T-helper 1 cell treated with Interleukin-12 subunit alpha and Interleukin-12 subunit beta and Interleukin-4 antibody, amounts not matched to agents 30 ng/mL and 1 ng/mL, for 36 hours (primary cell): ENCODE data around the gene GNAI2. TPM values are rescaled to one million over a fixed set of nuclear protein-coding genes. Genes with fewer than 3 reads are reported as not detected.
"Not testable (repeated sequence)": the region's sequence is repeated elsewhere in the genome, so short reads cannot be mapped to it uniquely, and the experiment has no call there.

Source experiments
- intact Hi-C: fragments of 100-400 bp; cut with micrococcal nuclease; formaldehyde crosslinking; loops from one replicate; pipeline ENCODE4 v1.15.1; 2024
- total RNA-seq: library from RNA; stranded (reverse); gene quantifications from 2 replicates; pipeline ENCODE4 v1.2.3, GENCODE V29; 2022

GNAI2 gene
- total RNA-seq, 1 donor from 2014 or later = 460 TPM

- intact Hi-C loops = no loop called here
Measured at GRCh38 chr3:50241713-50242380, 5.8 kb downstream of the GNAI2 start.

- intact Hi-C loops = no loop called here
Measured at GRCh38 chr3:50242381-50242770, 6.4 kb downstream of the GNAI2 start.

DNA sequence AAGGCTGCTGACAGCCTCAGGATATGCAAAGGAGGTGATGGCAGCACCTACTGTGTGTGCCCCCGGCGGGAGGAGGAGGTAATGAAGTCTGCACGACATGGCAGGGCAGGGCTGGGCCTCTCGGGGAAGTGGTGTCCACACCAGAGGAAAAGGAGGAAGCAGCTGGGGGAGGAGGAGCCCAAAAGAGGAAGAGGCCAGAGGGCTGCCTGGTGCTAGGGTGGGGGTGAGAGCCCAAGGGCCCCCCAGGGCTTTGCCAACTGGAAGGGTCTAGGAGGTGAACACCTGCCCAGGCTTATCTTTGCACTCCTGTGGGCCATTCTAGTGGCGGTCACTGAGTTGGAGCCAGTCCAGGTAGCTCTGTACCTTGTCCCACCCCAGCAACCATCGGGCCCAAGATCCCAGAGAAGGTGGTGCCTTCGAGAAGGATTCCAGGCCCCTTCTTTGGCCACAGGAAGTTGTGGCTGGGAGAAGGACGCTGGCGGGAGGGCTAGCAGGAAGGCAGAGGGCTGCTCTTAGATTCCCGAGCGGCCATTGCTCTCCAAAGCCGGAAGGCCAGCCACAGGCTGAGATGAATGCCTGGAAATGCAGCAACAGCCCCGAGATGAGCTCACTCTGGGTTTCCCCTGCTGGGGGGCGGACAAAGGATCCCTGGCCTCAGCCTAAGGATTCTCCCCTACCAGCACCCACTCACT is 7.0 kb downstream of the GNAI2 start:
- intact Hi-C loops = no loop called here

DNA sequence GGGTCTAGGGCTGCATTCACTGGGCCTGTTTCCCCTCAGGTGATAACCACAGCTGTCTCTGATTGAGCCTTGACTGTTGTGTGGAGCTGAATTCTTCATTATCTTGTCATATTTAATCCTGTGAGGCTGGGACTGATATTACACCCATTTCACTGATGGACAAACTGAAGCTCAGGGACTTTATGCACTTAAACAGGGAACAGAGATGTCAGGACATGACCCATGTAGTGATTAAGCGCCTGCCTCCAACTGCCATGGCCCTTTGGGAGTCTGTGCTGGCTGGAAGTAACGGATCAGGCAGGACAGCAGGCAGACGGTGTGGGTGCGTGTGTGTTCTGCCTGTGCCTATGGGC is 7.5 kb downstream of the GNAI2 start:
- intact Hi-C loops = no loop called here

DNA sequence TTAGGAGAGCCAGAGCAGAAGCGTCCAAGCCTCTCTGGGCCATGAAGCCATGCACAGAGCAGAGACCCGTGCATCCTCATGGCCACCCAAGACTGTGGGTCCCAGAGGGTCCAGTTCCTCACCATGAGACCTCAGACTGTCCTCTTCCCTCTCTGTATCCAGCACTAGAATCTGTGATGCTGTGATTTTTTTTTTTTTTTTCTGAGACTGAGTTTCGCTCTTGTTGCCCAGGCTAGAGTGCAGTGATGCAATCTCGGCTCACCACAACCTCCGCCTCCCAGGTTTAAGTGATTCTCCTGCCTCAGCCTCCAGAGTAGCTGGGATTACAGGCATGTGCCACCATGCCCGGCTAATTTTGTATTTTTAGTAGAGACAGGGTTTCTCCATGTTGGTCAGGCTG is 8.8 kb downstream of the GNAI2 start:
- intact Hi-C loops = not testable (repeated sequence)

DNA sequence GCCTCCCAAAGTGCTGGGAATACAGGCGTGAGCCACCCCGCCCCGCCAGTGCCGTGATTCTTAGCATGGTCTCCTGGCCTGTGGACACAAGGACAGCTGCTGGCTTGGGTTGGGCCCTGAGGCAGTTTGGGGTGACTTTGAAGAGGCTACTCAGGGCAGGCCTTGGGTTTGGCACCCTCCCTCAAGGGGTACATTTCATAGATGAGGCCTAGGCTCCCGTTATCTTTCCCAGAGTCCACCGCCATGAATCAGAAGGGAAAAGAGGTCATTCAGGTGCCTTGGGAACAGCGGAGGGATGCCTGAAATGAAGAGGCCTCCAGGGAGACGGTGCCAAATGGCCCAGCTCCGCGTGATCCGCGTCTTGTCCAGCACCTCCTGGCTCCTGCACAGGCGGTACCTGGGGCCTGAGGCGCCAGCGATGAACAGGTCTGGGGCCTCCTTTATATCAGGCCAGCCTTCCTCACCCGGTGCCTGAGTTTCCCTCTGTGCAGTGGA is 9.3 kb downstream of the GNAI2 start:
- intact Hi-C loops = no loop called here

- intact Hi-C loops = loop anchor here (1.0 kb wide), 8 partner anchors 11 to 125 kb away; partner anchors contain the start of genes HYAL3, IFRD2 and NAA80
Measured at GRCh38 chr3:50245831-50246516, 10.0 kb downstream of the GNAI2 start.

DNA sequence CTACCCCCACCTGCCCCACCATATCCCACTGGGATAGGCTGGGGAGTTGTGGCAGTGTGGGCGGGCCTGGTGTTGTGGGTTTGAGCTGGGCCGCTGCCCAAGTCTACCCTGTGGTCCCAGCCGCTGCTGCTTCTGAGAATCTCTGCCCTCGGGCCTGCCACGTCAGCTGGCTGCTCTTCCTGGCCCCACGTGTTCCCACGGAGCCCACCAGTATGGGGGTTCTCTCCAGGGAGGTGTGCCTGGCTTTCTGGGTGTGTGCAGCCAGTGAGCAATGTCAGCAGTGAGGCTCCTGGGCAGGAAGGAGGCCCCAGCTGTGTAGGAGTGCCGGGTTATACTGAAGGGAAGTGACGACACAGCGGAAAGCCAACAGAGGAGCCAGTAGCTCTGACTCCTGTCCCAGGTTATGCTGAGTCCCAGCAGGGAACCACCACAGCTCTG is 10.5 kb downstream of the GNAI2 start:
- intact Hi-C loops = loop anchor here (1.0 kb wide), 8 partner anchors 11 to 125 kb away; partner anchors contain the start of genes HYAL3, IFRD2 and NAA80

GRCh38 chr3:50248387-50248786 is 12.4 kb downstream of the GNAI2 start:
- intact Hi-C loops = no loop called here

DNA sequence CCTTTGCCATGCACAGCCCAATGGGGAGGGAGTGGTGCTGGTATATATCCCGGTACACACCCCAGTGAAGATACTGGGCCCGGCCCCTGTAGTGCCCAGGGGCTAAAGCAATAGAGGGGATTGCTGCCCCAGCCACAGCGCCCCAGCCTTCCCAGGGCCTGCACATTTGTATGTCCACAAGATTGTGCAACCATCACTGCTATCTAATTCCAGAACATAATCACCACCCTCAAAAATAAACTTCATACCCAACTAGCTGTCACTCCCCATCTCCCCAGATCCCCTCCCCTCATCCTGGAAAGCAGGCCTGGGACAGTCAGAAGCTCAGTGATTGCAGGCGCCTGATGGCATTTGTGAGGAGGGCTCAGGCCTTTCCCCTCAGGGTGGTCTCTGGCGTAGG is 13.5 kb downstream of the GNAI2 start:
- intact Hi-C loops = no loop called here

DNA sequence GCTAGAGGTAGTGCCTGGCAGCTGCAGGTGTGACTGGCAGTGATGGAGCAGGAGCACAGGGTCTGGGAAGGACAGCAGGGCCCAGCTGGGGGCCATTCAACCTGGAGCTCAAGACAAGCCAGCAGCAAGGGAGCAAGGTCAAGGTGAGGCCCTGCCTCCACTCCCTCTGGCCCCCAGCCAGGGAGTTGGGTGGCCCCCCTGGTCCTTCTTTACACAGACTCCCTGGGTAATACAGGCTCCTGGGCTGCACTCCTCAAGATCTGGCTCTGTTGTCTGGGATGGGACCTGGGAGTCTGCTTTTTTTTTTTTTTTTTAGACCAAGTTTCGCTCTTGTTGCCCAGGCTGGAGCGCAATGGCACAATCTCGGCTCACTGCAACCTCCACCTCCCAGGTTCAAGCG is 14.5 kb downstream of the GNAI2 start:
- intact Hi-C loops = no loop called here

GRCh38 chr3:50251220-50251619 is 15.2 kb downstream of the GNAI2 start:
- intact Hi-C loops = no loop called here

DNA sequence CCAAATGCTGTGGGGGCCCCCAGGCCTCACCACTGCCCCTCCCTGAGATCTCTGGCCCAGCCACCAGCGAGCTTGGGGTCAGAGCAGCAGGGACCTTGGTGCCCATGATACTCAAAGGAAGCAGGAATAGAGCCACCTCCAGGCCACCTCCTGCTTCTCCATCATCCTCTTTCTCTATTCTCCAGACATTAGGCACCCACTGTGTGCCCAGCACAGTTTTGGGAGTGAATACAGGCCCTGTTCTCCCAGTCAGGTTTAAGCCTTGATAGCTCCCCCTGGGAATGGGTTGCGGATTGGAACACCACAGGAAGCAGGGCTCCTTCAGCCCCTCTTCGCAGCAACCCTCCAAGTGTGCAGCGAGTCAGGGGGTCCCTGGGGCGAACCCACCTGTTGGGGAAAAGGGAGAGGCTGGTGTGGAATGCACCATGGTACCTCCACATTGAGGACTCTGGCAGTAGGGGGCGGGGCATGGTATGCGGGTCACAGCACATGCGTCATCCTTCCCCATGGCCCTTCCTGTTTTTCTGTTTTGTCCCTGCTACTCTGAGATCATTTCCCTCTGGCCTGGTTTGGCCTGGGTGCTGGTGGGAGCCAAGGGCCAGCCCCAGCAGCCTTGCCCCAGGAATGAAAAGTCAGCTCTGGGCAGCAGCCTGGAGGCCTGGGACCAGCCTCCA is 18.7 kb downstream of the GNAI2 start:
- intact Hi-C loops = no loop called here

DNA sequence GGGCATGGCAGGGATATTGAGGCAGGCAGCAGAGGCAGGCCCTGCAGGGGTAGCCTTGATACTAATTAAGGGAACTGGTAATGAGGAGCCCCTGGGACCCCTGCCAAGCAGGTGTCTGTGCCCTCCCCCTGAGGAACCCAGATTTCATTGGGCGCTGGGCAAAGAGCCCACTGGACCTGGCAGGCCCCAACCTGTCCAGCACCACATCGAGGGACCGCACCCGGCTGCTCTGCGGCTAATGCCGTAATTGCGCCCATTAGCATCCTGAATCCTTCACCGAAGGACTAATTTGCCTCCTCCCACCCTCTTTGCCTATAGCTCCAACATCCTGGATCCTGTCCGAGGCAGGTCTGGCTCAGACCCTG is 19.2 kb downstream of the GNAI2 start:
- intact Hi-C loops = no loop called here

DNA sequence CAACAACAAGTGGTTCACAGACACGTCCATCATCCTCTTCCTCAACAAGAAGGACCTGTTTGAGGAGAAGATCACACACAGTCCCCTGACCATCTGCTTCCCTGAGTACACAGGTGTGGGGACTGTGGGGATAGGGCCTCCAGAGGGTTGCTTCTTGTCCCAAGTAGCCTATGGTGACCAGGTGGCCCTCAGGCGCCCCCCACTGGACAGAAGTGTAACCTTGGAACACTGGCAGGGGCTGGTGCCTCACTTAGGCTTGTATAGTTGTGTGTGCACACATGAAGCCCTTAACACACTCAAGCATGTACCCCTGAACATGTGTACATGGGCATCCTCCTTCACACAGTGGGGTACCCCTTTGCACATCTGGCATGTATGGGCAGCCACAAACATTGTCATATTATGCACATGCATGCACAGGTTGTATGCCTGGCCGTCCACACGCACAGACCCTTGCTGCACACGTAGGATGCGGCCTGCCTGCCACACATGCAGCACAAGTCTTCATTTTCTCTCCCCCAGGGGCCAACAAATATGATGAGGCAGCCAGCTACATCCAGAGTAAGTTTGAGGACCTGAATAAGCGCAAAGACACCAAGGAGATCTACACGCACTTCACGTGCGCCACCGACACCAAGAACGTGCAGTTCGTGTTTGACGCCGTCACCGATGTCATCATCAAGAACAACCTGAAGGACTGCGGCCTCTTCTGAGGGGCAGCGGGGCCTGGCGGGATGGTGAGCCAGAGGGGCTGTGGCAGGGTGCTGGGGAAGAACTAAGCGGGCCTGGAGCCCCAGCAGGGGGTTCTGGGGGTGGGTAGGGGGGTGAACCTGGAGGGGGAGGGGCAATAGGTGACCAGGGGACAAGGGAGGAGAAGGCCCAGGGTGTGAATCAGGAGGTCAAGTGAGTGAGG is 21.2 kb downstream of the GNAI2 start:
- intact Hi-C loops = no loop called here

- intact Hi-C loops = no loop called here
Measured at GRCh38 chr3:50258029-50258680, 22.2 kb downstream of the GNAI2 start.

DNA sequence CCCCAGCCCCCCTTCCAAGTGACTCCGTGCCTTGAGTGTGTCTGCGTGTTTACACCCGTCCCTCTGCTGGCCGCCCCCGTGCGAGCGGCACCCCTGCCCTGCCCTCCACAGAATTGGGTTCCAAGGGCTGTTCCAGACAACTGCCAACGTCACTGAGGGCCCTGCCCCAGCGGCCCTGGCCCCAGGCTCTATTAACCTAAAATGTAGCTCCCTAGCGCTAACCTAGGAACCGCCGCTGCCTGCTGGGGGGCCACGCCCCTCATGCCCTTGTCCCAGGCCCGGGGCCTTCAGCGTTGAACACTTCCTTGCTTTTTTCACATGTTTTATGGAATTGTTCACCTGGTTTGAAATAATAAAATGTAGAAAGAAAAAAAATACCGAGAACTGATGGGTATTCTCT is 23.0 kb downstream of the GNAI2 start:
- intact Hi-C loops = no loop called here

DNA sequence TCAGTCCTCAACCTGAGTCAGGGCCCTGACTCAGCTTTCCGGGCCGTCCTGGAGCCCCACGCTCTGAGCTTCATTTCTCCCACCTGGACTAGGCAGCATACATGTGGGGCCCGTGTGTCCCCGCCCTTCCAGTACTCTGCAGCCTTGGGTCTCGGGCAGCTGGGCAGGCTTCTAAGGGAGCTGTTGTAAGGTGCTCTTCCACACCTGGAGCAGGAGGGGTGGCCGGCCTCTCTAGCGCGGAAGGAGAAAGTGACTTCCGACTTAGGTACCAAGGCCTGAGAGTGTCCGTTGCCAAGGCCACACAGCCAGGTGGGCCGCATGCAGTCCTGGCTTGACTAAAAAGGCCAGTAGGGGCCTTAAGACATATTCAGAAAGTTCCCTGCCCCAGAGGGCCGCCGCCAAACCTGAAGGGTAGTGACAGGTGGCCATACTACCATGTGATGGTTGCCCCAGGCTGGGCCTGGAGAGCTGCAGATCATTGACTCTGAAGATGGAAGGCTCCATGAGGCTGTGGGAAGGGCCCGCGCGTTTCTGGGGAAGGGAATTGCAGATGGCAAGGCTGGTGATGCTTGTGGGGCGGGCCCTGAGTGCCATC is 23.5 kb downstream of the GNAI2 start:
- intact Hi-C loops = loop anchor here (1.0 kb wide), 6 partner anchors 13 to 67 kb away; partner anchors contain the start of genes HYAL3 and NAA80
